Urinary bladder (tissue), 4 donors: ENCODE results near the gene SLC39A13. TPM values are rescaled to one million over a fixed set of nuclear protein-coding genes. Genes with fewer than 3 reads are reported as not detected.

ENCODE experiments used
- DNase-seq: peaks from one replicate; pipeline ENCODE4 v3.0.0-alpha.2; 2015; ENCODE audit errors: extremely low spot score
- H3K27ac ChIP-seq: one replicate; pipeline ENCODE4 v1.5.1; 2013; ENCODE audit warnings: low read depth, mild to moderate bottlenecking, moderate library complexity
- H3K36me3 ChIP-seq: one replicate; pipeline ENCODE4 v1.6.1; 2013; ENCODE audit warnings: mild to moderate bottlenecking, moderate library complexity; ENCODE audit not compliant: insufficient read depth
- H3K4me1 ChIP-seq: one replicate; pipeline ENCODE4 v1.6.1; 2013; ENCODE audit warnings: mild to moderate bottlenecking, moderate library complexity; ENCODE audit not compliant: insufficient read depth
- H3K4me3 ChIP-seq: one replicate; pipeline ENCODE4 v1.5.1; 2013; ENCODE audit warnings: low read depth, low read length
- WGBS: extraction: QIAGEN DNeasy Blood & Tissue Kit; methylation state at CpG from one replicate; pipeline ENCODE4 v1.1.7; 2013; 5-methylcytosine and 5-hydroxymethylcytosine counted together
- polyA plus RNA-seq: library from polyadenylated mRNA; stranded (reverse); fragments of 200-250 nt; gene quantifications from one replicate; pipeline ENCODE4 v1.2.3, GENCODE V29; 2013
- total RNA-seq: library from RNA; depleted of rRNA; stranded (reverse); fragments of >200 nt; gene quantifications from one replicate; pipeline ENCODE4 v1.2.3, GENCODE V29; 2014
- donor health status: healthy with polysubstance abuse.
- donor health status: healthy.

The SLC39A13 gene
- total and polyA plus RNA-seq, 2 donors = 30.3 to 73.9 TPM

DNA sequence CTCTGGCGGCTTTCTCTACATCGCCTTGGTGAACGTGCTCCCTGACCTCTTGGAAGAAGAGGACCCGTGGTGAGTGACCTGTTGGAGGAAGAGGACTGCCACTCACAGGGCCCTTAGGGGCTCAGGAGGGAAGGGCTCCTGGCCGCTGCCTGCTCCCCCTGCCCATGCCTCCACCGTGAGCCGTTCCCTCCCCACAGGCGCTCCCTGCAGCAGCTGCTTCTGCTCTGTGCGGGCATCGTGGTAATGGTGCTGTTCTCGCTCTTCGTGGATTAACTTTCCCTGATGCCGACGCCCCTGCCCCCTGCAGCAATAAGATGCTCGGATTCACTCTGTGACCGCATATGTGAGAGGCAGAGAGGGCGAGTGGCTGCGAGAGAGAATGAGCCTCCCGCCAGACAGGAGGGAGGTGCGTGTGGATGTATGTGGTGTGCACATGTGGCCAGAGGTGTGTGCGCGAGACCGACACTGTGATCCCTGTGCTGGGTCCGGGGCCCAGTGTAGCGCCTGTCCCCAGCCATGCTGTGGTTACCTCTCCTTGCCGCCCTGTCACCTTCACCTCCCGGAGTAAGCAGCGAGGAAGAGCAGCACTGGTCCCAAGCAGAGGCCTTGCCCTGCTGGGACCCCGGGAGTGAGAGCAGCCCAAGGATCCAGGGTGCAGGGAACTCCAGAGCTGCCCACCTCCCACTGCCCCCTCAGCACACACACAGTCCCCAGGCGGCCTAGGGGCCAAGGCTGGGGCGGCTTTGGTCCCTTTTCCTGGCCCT is 6.9 kb downstream of the SLC39A13 start:
- Histone ChIP-seq H3K4me1 (peaks cover 3% of the 10 kb centered on the region), H3K4me3 (no peak overlapping the region), H3K27ac (peak overlapping the region; percentile 79), H3K36me3 (no peaks in the 10 kb centered on the region)
- WGBS = 78% methylated on average over 31 of the region's 31 CpGs
- no peak for DNase-seq

DNA sequence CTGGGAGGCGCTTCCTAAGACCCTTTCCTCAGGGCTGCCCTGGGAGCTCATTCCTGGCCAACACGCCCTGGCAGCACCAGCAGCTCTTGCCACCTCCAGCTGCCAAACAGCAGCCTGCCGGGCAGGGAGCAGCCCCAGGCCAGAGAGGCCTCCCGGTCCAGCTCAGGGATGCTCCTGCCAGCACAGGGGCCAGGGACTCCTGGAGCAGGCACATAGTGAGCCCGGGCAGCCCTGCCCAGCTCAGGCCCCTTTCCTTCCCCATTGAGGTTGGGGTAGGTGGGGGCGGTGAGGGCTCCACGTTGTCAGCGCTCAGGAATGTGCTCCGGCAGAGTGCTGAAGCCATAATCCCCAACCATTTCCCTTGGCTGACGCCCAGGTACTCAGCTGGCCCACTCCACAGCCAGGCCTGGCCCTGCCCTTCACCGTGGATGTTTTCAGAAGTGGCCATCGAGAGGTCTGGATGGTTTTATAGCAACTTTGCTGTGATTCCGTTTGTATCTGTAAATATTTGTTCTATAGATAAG is 7.6 kb downstream of the SLC39A13 start:
- peak overlapping the region; percentile 79 for H3K27ac ChIP-seq
- WGBS = 12% methylated on average over 13 of the region's 13 CpGs
- H3K4me1 ChIP-seq = peaks cover 3% of the 10 kb centered on the region
- no peaks in the 10 kb centered on the region for H3K36me3 ChIP-seq
- DNase-seq = peak; percentile 36
- H3K4me3 ChIP-seq = no peak overlapping the region

GRCh38 chr11:47417712-47418111 is 9.3 kb downstream of the SLC39A13 start:
- Histone ChIP-seq H3K36me3 (no peaks in the 10 kb centered on the region), H3K27ac (no peak overlapping the region), H3K4me3 (no peak overlapping the region), H3K4me1 (peaks cover 3% of the 10 kb centered on the region)
- 87% methylated on average over 6 of the region's 6 CpGs for WGBS
- no peak for DNase-seq

- Histone ChIP-seq H3K4me1 (peaks cover 3% of the 10 kb centered on the region), H3K27ac (no peak overlapping the region), H3K4me3 (no peak overlapping the region), H3K36me3 (no peaks in the 10 kb centered on the region)
- 83% methylated on average over 23 of the region's 23 CpGs for WGBS
- DNase-seq = no peak
These were observed 10.3 kb downstream of the SLC39A13 start for GRCh38 chr11:47418454-47419259.

DNA sequence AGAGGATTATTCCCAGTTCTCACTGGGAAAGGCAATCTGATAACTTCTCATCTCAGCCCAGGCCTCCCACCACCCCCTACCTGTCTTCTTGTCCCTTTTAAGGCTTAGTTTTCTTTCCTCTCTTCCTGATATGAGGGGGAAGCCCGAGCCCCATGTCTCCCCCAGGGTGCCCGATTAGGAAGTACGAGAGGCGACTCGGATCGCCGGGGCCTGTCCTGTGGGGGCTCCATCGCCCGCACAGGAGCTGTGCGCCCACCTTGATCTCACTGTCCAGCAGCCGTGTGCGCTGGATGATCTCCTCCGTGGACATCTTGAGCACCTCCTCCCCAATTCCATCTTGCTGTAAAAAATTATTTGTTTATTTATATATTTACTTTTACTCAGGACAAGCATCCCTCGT is 17.2 kb downstream of the SLC39A13 start:
- no peak overlapping the region for H3K27ac ChIP-seq
- H3K4me1 ChIP-seq = no peaks in the 10 kb centered on the region
- peak overlapping the region; percentile 75 for H3K4me3 ChIP-seq
- no peak for DNase-seq
- no peaks in the 10 kb centered on the region for H3K36me3 ChIP-seq
- under 1% methylated on average over 14 of the region's 14 CpGs for WGBS

- H3K27ac ChIP-seq = peak within 1 kb of the TSS; percentile 88
- H3K36me3 ChIP-seq = no peaks in the 10 kb centered on the region
- under 1% methylated on average over 62 of the region's 62 CpGs for WGBS
- peak within 1 kb of the TSS; percentile 75 for H3K4me3 ChIP-seq
- no peaks in the 10 kb centered on the region for H3K4me1 ChIP-seq
- peak; percentile 96 for DNase-seq
These were observed 17.9 kb downstream of the SLC39A13 start, which contains the start of gene PSMC3 for GRCh38 chr11:47426062-47426956. TSS of gene PSMC3 (minus strand) at chr11:47426439. CDS start at chr11:47426279, 160 bp downstream.

DNA sequence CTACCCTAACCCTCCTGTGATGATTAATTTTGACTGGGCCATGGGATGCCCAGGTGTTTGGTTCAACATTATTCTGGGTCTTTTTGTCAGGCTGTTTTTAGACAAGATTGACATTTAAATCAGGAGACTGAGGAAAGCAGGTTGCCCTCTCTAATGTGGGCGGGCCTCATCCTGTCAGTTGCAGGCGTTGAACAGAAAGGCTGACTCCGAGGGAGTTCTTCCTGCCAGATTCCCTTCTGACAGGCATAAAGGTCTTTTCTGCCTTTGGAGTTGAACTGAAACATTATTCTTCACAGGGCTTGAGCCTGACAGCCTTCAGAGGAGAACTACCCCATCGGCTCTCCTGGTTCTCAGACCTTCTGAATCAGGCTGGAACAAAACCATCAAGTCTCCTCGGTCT is 22.1 kb downstream of the SLC39A13 start:
- no peak overlapping the region for H3K27ac ChIP-seq
- no peak for DNase-seq
- no peaks in the 10 kb centered on the region for H3K4me1 ChIP-seq
- no peak overlapping the region for H3K4me3 ChIP-seq
- no peaks in the 10 kb centered on the region for H3K36me3 ChIP-seq
- WGBS = 67% methylated on average over 5 of the region's 5 CpGs

GRCh38 chr11:47431356-47432083 is 23.1 kb downstream of the SLC39A13 start:
- 90% methylated on average over 9 of the region's 9 CpGs for WGBS
- no peaks in the 10 kb centered on the region for H3K4me1 ChIP-seq
- H3K36me3 ChIP-seq = no peaks in the 10 kb centered on the region
- no peak for DNase-seq
- no peak overlapping the region for H3K27ac ChIP-seq
- H3K4me3 ChIP-seq = no peak overlapping the region

DNA sequence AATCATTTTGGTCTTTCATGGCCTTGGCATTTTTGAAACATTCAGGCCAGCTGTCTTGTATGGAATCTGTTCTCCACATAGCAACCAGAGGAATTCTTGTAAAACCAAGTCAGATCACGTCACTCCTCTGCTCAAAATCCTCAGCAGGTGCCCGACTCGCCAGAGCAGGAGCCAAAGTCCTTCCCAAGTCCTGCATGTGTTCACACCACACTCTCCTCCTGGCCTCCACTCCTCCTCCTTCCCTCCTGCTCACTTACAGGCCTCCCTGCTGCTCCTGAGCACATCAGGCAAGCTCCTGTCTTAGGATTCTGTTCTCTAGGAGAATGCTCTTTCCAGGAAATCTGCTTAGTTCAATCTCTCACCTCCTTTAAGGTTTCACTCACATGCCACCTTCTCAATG is 24.8 kb downstream of the SLC39A13 start:
- no peaks in the 10 kb centered on the region for H3K36me3 ChIP-seq
- WGBS = 41% methylated on average over 3 of the region's 3 CpGs
- no peak for DNase-seq
- no peak overlapping the region for H3K4me3 ChIP-seq
- H3K4me1 ChIP-seq = no peaks in the 10 kb centered on the region
- no peak overlapping the region for H3K27ac ChIP-seq

DNA sequence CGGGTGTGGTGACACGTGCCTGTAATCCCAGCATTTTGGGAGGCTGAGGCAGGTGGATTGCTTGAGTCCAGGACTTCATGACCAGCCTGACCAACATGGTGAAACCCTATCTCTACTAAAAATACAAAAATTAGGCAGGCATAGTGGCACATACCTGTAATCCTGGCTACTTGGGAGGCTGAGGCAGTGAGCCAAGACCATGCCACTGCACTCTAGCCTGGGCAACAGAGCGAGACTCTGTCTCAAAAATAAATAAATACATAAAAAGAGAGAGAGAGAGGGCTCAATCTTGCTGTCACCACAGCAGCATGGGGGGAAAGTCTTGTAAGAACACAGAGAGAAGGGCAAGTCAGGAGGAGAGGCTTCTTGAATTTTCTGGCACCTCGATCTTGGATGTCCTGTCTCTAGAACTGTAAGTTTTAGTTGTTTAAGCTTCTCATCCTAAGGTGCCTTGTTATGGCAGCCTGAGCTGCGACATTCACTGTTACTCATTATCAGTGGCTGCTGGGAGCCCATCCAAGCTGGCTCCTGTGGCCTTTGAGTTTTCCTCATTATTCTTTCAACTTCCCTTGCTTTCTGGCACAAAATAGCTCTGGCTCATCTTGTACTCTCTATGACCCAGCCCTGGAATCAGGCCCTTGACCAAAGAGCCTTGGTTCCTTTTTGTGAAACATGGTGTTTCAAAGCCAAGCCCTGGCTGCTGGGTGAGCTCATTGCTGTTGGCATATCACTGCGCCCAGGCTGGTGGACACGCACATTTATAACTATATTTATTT is 25.8 kb downstream of the SLC39A13 start:
- no peak for DNase-seq
- Histone ChIP-seq H3K36me3 (no peaks in the 10 kb centered on the region), H3K4me3 (no peak overlapping the region), H3K4me1 (no peaks in the 10 kb centered on the region), H3K27ac (no peak overlapping the region)
- 75% methylated on average over 7 of the region's 7 CpGs for WGBS

DNA sequence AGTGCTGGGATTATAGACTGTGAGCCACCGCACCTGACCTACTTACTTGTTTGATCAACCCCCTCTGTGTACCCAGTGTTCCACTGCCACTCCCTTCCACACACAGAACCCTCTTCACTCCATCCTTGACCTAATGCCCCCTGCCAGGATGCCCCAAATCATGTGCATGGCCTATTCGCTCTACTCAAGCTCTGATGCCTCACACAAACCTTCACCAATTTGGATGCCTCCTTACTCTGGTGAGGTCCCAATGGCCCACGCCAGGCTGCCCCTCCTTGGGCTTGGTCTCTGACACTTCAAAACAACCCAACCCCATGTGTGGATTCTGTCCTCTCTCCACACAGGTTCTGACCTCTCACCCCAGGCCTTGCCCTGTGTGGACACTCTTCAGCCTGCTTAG is 27.3 kb downstream of the SLC39A13 start:
- H3K4me1 ChIP-seq = no peaks in the 10 kb centered on the region
- WGBS = 94% methylated on average over 3 of the region's 3 CpGs

DNA sequence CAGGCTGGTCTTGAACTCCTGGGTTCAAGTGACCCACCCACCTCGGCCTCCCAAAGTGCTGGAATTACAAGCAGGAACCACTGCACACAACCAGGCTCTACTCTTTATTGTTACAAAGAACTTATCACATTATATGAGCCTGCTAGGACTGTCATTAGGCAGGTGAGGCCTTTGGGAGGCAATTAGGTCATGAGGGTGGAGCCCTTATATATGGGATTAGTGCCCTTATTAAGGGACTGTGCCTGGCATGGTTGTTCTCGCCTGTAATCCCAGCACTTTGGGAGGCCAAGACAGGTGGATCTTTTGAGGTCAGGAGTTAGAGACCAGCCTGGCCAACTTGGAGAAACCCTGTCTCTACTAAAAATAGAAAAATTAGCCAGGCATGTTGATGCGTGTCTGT is 28.3 kb downstream of the SLC39A13 start:
- 95% methylated on average over 3 of the region's 3 CpGs for WGBS
- H3K4me3 ChIP-seq = no peak overlapping the region
- no peaks in the 10 kb centered on the region for H3K36me3 ChIP-seq
- DNase-seq = no peak
- no peaks in the 10 kb centered on the region for H3K4me1 ChIP-seq
- H3K27ac ChIP-seq = no peak overlapping the region

More for the DNA sequence above, 27.3 kb downstream of the SLC39A13 start:
- H3K27ac ChIP-seq = no peak overlapping the region
- H3K36me3 ChIP-seq = no peaks in the 10 kb centered on the region
- no peak overlapping the region for H3K4me3 ChIP-seq
- DNase-seq = no peak
